Right cardiac atrium (tissue), 5 donors: Measurements from ENCODE around the gene OPN4. TPM values are rescaled to one million over a fixed set of nuclear protein-coding genes. Genes with fewer than 3 reads are reported as not detected.

Experiments
- ATAC-seq, 2 donors: fragments of 200-7000 bp; cut with Tn5 transposase; one replicate each; pipeline versions ENCODE4 v1.8.0 to v1.9.1; 2020; ENCODE audit warnings: moderate library complexity in 2 of 2, mild to moderate bottlenecking in 1 of 2
- DNase-seq, 3 donors: peaks; one replicate each; pipeline ENCODE4 v3.0.0-alpha.2; 2020
- H3K27ac ChIP-seq: one replicate; pipeline ENCODE4 v1.5.1; 2013; ENCODE audit warnings: mild to moderate bottlenecking, low read length, control low read depth, moderate library complexity
- H3K27me3 ChIP-seq: one replicate; pipeline ENCODE4 v1.6.1; 2013; ENCODE audit not compliant: control insufficient read depth, insufficient read depth
- H3K4me1 ChIP-seq: one replicate; pipeline ENCODE4 v1.6.1; 2013; ENCODE audit warnings: low read length; ENCODE audit not compliant: control insufficient read depth, insufficient read depth
- H3K4me3 ChIP-seq: one replicate; pipeline ENCODE4 v1.5.1; 2013; ENCODE audit warnings: low read length, control low read depth
- H3K9me3 ChIP-seq: one replicate; pipeline ENCODE4 v1.6.1; 2013; ENCODE audit warnings: low read length; ENCODE audit not compliant: control insufficient read depth
- WGBS: extraction: QIAGEN DNeasy Blood & Tissue Kit; methylation state at CpG from one replicate; pipeline ENCODE4 v1.1.7; 2013; 5-methylcytosine and 5-hydroxymethylcytosine counted together
- intact Hi-C, 4 donors: fragments of 100-400 bp; cut with DNase I; formaldehyde crosslinking; loops; one replicate each; pipeline versions ENCODE4 v1.11.0 to v1.14.0; 2022 to 2023
- polyA plus RNA-seq: library from polyadenylated mRNA; stranded (reverse); fragments of 200-250 nt; gene quantifications from one replicate; pipeline ENCODE4 v1.2.3, GENCODE V29; 2013
- total RNA-seq, 4 donors: library from RNA; stranded (reverse); fragmentation: NEBNext Ultra II Directional; extraction: Animal tissue kit (Norgen Biotek cat#: 25700); gene quantifications; one replicate each; pipeline ENCODE4 v1.2.1, GENCODE V29; 2021
- donor health status: healthy with polysubstance abuse.
- donor health status: DM: no; HTN: yes; CAD: no.
- donor health status: DM: no; HTN: no; CAD: no.
- donor health status: DM: no; HTN: yes; CAD: no; lungs with severe emphysema.
- donor health status: DM: yes; HTN: yes; CAD: no.

OPN4 gene
- total and polyA plus RNA-seq, 5 donors: 0.32 to 1.2 (median 0.93) TPM

GRCh38 chr10:86671419-86671818, 17.1 kb downstream of the OPN4 start:
- intact Hi-C loops: no loop called here
- H3K4me1 ChIP-seq: no peaks in the 10 kb centered on the region
- H3K27me3 ChIP-seq: no peaks in the 10 kb centered on the region
- H3K9me3 ChIP-seq: no peaks in the 10 kb centered on the region
- peak in 1 of 3 donors; percentile 67 for DNase-seq
- WGBS: 63% methylated on average over 3 of the region's 3 CpGs
- H3K27ac ChIP-seq: peak overlapping the region; percentile 97
- H3K4me3 ChIP-seq: peak overlapping the region; percentile 51
- ATAC-seq: no peak

- no peaks in the 10 kb centered on the region for H3K4me1 ChIP-seq
- no peaks in the 10 kb centered on the region for H3K27me3 ChIP-seq
- WGBS: 26% methylated on average over 12 of the region's 12 CpGs
- H3K4me3 ChIP-seq: peak overlapping the region; percentile 51
- no peaks in the 10 kb centered on the region for H3K9me3 ChIP-seq
- peak overlapping the region; percentile 66 for H3K27ac ChIP-seq
- intact Hi-C loops: no loop called here
- ATAC-seq: peak; percentile 33 to 44
- DNase-seq: peak; percentile 73 to 91 (median 90)
These were observed 17.8 kb downstream of the OPN4 start for GRCh38 chr10:86671985-86672710.

GRCh38 chr10:86673216-86673826, 19.0 kb downstream of the OPN4 start:
- Histone ChIP-seq H3K4me3 (peak overlapping the region; percentile 25), H3K9me3 (no peaks in the 10 kb centered on the region), H3K4me1 (no peaks in the 10 kb centered on the region), H3K27me3 (no peaks in the 10 kb centered on the region), H3K27ac (peak overlapping the region; percentile 66)
- WGBS: 39% methylated on average over 6 of the region's 6 CpGs
- DNase-seq (peak in 1 of 3 donors; percentile 55), ATAC-seq (no peak)
- intact Hi-C loops: no loop called here

- 37% methylated on average over 11 of the region's 11 CpGs for WGBS
- H3K27me3 ChIP-seq: no peaks in the 10 kb centered on the region
- intact Hi-C loops: no loop called here
- H3K4me1 ChIP-seq: no peaks in the 10 kb centered on the region
- H3K4me3 ChIP-seq: no peak overlapping the region
- peak in 2 of 3 donors; percentile 70 to 73 for DNase-seq
- no peaks in the 10 kb centered on the region for H3K9me3 ChIP-seq
- H3K27ac ChIP-seq: peak overlapping the region; percentile 66
- peak in 1 of 2 donors; percentile 3 for ATAC-seq
These were observed 19.7 kb downstream of the OPN4 start for GRCh38 chr10:86673827-86674581.

GRCh38 chr10:86674912-86675311, 20.6 kb downstream of the OPN4 start:
- Histone ChIP-seq H3K4me1 (no peaks in the 10 kb centered on the region), H3K27ac (peak overlapping the region; percentile 66), H3K27me3 (no peaks in the 10 kb centered on the region), H3K4me3 (no peak overlapping the region), H3K9me3 (no peaks in the 10 kb centered on the region)
- DNase-seq (peak in 1 of 3 donors; percentile 62), ATAC-seq (peak in 1 of 2 donors; percentile 0)
- 57% methylated on average over 3 of the region's 3 CpGs for WGBS
- intact Hi-C loops: no loop called here

GRCh38 chr10:86677374-86677773, 23.0 kb downstream of the OPN4 start:
- intact Hi-C loops: no loop called here
- H3K4me1 ChIP-seq: no peaks in the 10 kb centered on the region
- H3K27ac ChIP-seq: peak overlapping the region; percentile 65
- ATAC-seq (no peak), DNase-seq (peak in 1 of 3 donors; percentile 31)
- no peaks in the 10 kb centered on the region for H3K9me3 ChIP-seq
- no peaks in the 10 kb centered on the region for H3K27me3 ChIP-seq
- H3K4me3 ChIP-seq: no peak overlapping the region
- 59% methylated on average over 6 of the region's 6 CpGs for WGBS

- intact Hi-C loops: no loop called here
- Histone ChIP-seq H3K27me3 (no peaks in the 10 kb centered on the region), H3K4me1 (no peaks in the 10 kb centered on the region), H3K27ac (peak overlapping the region; percentile 58), H3K4me3 (no peak overlapping the region), H3K9me3 (no peaks in the 10 kb centered on the region)
- DNase-seq (no peak), ATAC-seq (no peak)
- WGBS: 63% methylated on average over 13 of the region's 13 CpGs
These were observed 24.8 kb downstream of the OPN4 start for GRCh38 chr10:86678999-86679792.

GRCh38 chr10:86681047-86681446, 26.7 kb downstream of the OPN4 start:
- Histone ChIP-seq H3K27ac (peak overlapping the region; percentile 58), H3K27me3 (no peaks in the 10 kb centered on the region), H3K4me3 (no peak overlapping the region), H3K4me1 (no peaks in the 10 kb centered on the region), H3K9me3 (no peaks in the 10 kb centered on the region)
- peak; percentile 59 to 90 (median 85) for DNase-seq
- 63% methylated on average over 14 of the region's 14 CpGs for WGBS
- ATAC-seq: peak; percentile 23 to 25
- intact Hi-C loops: no loop called here

GRCh38 chr10:86681722-86682386, 27.5 kb downstream of the OPN4 start:
- H3K27me3 ChIP-seq: no peaks in the 10 kb centered on the region
- H3K4me3 ChIP-seq: no peak overlapping the region
- H3K4me1 ChIP-seq: no peaks in the 10 kb centered on the region
- H3K9me3 ChIP-seq: no peaks in the 10 kb centered on the region
- ATAC-seq: no peak
- H3K27ac ChIP-seq: peak overlapping the region; percentile 31
- intact Hi-C loops: no loop called here
- DNase-seq: peak in 2 of 3 donors; percentile 51 to 58
- 73% methylated on average over 22 of the region's 22 CpGs for WGBS

- WGBS: 57% methylated on average over 2 of the region's 2 CpGs
- peak; percentile 1 to 8 for ATAC-seq
- no peaks in the 10 kb centered on the region for H3K9me3 ChIP-seq
- no peaks in the 10 kb centered on the region for H3K4me1 ChIP-seq
- DNase-seq: peak in 2 of 3 donors; percentile 60 to 63
- H3K4me3 ChIP-seq: no peak overlapping the region
- H3K27ac ChIP-seq: peak overlapping the region; percentile 31
- H3K27me3 ChIP-seq: no peaks in the 10 kb centered on the region
- intact Hi-C loops: no loop called here
These were observed 28.3 kb downstream of the OPN4 start for GRCh38 chr10:86682675-86683074.
